AG08396 (cell line): ENCODE data around the gene PHOSPHO1.
"Not testable (repeated sequence)": the region's sequence is repeated elsewhere in the genome, so short reads cannot be mapped to it uniquely, and the experiment has no call there.

Experiments
- DNase-seq: peaks from one replicate; pipeline ENCODE4 v3.0.0; 2012; ENCODE audit warnings: low spot score, mixed read lengths

Gene PHOSPHO1, protein sequence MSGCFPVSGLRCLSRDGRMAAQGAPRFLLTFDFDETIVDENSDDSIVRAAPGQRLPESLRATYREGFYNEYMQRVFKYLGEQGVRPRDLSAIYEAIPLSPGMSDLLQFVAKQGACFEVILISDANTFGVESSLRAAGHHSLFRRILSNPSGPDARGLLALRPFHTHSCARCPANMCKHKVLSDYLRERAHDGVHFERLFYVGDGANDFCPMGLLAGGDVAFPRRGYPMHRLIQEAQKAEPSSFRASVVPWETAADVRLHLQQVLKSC

GRCh38 chr17:49230636-49231562 lies at the start of gene PHOSPHO1:
Gene PHOSPHO1, minus strand, starts transcription at chr17:49230787. Its CDS starts 4,096 bp downstream, at chr17:49226691.
- peak; percentile 98 for DNase-seq

DNA sequence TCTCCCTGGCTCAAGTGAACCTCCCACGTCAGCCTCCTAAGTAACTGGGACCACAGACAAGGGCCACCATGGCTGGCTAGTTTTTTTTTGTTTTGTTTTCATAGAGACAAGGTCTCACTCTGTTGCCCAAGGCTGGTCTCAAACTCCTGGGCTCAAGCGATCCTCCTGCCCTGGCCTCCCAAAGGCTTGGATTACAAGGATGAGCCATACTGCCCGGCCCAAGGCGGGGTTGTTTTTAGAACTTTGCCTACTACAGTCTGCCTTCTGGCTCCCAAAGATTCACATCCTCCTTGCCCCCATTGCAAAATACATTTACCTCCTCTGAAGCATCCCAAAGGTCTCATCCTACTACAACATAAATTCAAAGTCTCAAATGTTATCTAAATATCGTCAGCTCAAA lies 49.5 kb upstream of the PHOSPHO1 start:
- no peak for DNase-seq

GRCh38 chr17:49279263-49280015 lies 48.9 kb upstream of the PHOSPHO1 start:
- DNase-seq, result not testable (repeated sequence)

DNA sequence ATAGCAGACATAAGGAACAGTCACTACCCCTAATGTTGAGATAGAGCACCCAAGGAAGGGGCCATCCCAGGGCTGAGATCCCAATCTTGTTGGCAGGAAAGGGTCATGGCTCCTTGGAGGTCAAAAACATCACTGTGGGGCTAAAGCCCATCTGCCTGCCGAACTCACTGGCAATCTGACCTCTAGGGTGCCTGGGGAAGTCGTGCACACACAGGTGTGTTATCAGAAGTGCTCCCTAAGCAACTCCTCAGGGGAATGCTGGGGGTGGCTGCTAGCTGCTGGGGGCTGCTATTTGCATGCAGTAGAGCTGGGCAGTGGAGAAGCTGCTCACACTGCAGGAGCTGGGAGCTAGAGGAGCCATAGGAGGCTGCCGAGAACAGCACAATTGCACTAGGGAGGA lies 47.5 kb upstream of the PHOSPHO1 start:
- DNase-seq, result no peak

DNA sequence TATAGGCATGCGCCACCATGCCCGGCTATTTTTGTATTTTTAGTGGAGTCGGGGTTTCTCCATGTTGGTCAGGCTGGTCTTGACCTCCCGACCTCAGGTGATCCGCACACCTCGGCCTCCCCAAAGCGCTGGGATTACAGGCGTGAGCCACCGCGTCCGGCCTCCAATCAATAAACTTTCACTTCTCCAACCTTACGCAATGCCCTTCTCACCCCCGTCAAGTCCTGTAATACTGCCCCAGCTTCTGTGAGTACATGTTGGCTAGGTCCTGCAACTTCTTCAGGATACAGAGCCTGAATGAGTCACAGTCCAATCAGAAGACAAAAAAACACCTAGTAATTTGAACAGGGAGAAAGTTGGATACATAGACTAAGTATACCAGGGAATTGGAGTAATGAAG lies 47.1 kb upstream of the PHOSPHO1 start:
- no peak for DNase-seq

- DNase-seq, result not testable (repeated sequence)
Observed at GRCh38 chr17:49275981-49276380, 45.4 kb upstream of the PHOSPHO1 start.

- DNase-seq, result no peak
Observed at GRCh38 chr17:49269356-49269755, 38.8 kb upstream of the PHOSPHO1 start.

DNA sequence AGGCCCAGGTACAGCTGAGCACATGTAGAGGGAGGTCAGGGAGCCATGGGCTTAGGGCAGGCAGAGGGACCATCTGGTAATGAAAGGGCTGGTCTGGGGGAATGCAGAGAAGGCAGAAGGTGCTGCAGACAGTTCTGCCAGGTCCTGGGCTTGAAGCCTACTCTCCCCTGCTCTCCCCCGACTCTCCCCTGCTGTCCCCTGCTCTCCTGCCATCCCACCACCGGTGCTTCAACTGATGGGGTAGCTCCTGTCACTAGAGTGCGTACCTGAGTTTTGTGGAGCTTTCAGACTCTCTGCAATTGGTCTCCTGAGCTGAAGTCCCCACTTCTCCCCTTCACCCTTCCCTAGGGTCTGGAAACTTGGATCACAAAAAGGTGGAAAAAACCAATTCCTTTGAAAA lies 37.3 kb upstream of the PHOSPHO1 start:
- no peak for DNase-seq

GRCh38 chr17:49266233-49266632 lies 35.6 kb upstream of the PHOSPHO1 start:
- no peak for DNase-seq

DNA sequence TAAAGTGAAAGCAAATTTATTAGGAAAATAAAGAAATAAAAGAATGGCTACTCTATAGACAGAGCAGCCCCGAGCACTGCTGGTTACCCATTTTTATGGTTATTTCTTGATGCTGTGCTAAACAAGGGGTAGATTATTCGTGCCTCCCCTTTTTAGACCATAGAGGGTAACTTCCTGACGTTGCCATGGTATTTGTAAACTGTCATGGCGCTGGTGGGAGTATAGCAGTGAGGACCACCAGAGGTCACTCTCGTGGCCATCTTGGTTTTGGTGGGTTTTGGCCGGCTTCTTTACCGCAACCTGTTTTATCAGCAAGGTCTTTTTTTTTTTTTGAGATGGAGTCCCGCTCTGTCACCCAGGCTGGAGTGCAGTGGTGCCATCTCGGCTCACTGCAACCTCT lies 31.0 kb upstream of the PHOSPHO1 start:
- not testable (repeated sequence) for DNase-seq

- no peak for DNase-seq
Observed at GRCh38 chr17:49260817-49261291, 30.3 kb upstream of the PHOSPHO1 start.

GRCh38 chr17:49260011-49260816 lies 29.6 kb upstream of the PHOSPHO1 start:
- peak; percentile 83 for DNase-seq

GRCh38 chr17:49259663-49260010 lies 29.1 kb upstream of the PHOSPHO1 start:
- DNase-seq, result no peak

DNA sequence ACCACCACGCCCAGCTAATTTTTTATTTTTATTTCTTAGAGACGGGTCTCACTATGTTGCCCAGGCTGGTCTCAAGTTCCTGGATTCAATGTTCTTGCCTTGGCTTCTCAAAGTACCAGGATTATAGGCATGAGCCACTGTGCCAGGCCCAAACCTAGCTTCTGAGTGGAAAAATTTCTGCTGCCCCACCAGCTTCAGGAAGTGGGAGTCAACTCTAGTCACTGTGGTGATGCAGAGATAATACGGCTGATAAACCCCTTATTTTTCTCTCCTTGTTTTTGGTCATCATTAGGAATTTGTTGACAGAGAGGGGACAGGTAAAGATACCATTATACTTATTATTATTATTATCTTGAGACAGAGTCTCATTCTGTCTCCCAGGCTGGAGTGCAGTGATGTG lies 27.8 kb upstream of the PHOSPHO1 start:
- DNase-seq, result no peak

GRCh38 chr17:49255125-49255524 lies 24.5 kb upstream of the PHOSPHO1 start:
- no peak for DNase-seq

DNA sequence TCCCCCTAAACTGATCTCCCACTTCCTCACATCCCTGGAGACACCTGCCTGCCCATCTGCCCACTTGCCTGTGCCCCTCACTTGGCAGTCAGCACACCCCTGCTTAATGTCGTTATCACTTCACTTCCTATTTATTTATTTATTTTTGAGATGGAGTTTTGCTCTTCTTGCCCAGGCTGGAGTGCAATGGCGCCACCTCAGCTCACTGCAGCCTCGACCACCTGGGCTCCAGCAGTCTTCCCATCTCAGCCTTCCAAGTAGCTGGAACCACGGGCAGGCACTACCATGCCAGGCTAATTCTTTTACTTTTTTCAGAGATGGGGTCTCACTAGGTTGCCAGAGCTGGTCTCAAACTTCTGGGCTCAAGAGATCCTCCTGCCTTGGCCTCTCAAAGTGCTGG lies 23.5 kb upstream of the PHOSPHO1 start:
- no peak for DNase-seq

GRCh38 chr17:49252148-49252695 lies 21.6 kb upstream of the PHOSPHO1 start:
- no peak for DNase-seq

DNA sequence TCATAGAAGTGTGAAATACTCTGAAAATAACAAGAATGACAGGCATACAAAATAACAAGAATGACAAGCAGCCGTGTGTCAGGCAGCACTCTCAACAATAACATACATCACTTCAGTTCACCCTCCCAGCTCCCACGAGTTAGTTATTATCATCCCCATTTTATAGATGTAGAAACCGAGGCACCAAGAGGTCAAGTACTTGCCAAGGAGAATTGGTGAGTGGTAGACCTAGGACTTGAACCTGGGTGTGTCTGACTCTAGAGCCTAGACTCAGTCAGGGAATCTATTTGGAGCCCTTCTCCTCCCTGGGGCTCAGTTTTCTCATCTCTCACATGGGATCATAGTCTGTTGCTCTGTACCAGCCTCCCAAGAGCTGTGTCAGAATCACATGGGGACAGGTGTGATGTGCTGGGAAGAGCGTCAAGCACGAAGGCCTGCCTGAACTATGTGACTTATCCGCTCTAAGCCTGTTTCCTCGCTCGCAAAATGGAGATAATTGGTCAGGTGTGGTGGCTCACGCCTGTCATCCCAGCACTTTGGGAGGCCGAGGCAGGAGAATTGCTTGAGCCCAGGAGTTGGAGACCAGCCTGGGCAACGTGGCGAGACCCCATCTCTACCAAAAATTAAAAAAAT lies 19.4 kb upstream of the PHOSPHO1 start:
- DNase-seq, result no peak

GRCh38 chr17:49249292-49249794 lies 18.8 kb upstream of the PHOSPHO1 start:
- peak; percentile 58 for DNase-seq

- no peak for DNase-seq
Observed at GRCh38 chr17:49247944-49248343, 17.4 kb upstream of the PHOSPHO1 start.

GRCh38 chr17:49244839-49245238 lies 14.3 kb upstream of the PHOSPHO1 start:
- no peak for DNase-seq
